ENCODE data around the gene SMPD3.

- no peak for TF ChIP-seq GATA2 (IDR thresholded peaks at IDR 0.05; ENCODE audit: low read depth, low read length)
- no peak for TF ChIP-seq GATA3 (IDR thresholded peaks at IDR 0.05; ENCODE audit: low read depth, low read length)
Observed at GRCh38 chr16:68346892-68347480, 101.3 kb downstream of the SMPD3 start.
